Cardiac septum (tissue), 1 donor: ENCODE data around the gene PLSCR5. TPM values are rescaled to one million over a fixed set of nuclear protein-coding genes. Genes with fewer than 3 reads are reported as not detected.

Experiments used
- DNase-seq: peaks from one replicate; pipeline ENCODE4 v3.0.0-alpha.2; 2020; ENCODE audit warnings: low spot score
- intact Hi-C: fragments of 100-400 bp; cut with DNase I; formaldehyde crosslinking; loops from one replicate; pipeline ENCODE4 v1.14.0; 2022
- total RNA-seq: library from RNA; stranded (reverse); fragmentation: NEBNext Ultra II Directional; extraction: Animal tissue kit (Norgen Biotek cat#: 25700); gene quantifications from one replicate; pipeline ENCODE4 v1.2.1, GENCODE V29; 2021
- donor health status: DM: no; HTN: no; CAD: no.

Gene PLSCR5
- total RNA-seq, 1 donor from 2014 or later, result not detected

- intact Hi-C loops, result no loop called here
- no peak for DNase-seq
These were observed 14.6 kb downstream of the PLSCR5 start for GRCh38 chr3:146590521-146590920.

- DNase-seq, result no peak
- intact Hi-C loops, result no loop called here
These were observed 15.1 kb downstream of the PLSCR5 start for GRCh38 chr3:146589899-146590508.

GRCh38 chr3:146585156-146585555 is 20.0 kb downstream of the PLSCR5 start:
- intact Hi-C loops, result no loop called here
- no peak for DNase-seq

- intact Hi-C loops, result no loop called here
- no peak for DNase-seq
These were observed 23.1 kb downstream of the PLSCR5 start for GRCh38 chr3:146581951-146582467.

GRCh38 chr3:146581080-146581601 is 24.0 kb downstream of the PLSCR5 start:
- intact Hi-C loops, result no loop called here
- no peak for DNase-seq

GRCh38 chr3:146577662-146578061 is 27.5 kb downstream of the PLSCR5 start:
- no peak for DNase-seq
- intact Hi-C loops, result loop anchor here (5.0 to 10.0 kb wide), 3 partner anchors 245 to 513 kb away; no protein-coding TSS in a partner anchor

GRCh38 chr3:146575636-146576035 is 29.5 kb downstream of the PLSCR5 start:
- DNase-seq, result no peak
- intact Hi-C loops, result loop anchor here (5.0 to 10.0 kb wide), 3 partner anchors 243 to 511 kb away; no protein-coding TSS in a partner anchor

GRCh38 chr3:146574173-146574572 is 31.0 kb downstream of the PLSCR5 start:
- intact Hi-C loops, result loop anchor here (10.0 kb wide), 1 partner anchor 509 kb away; no protein-coding TSS in a partner anchor
- no peak for DNase-seq

GRCh38 chr3:146569314-146569713 is 35.8 kb downstream of the PLSCR5 start:
- intact Hi-C loops, result no loop called here
- DNase-seq, result no peak

GRCh38 chr3:146566138-146566537 is 39.0 kb downstream of the PLSCR5 start:
- DNase-seq, result no peak
- intact Hi-C loops, result no loop called here

GRCh38 chr3:146561879-146562278 is 43.3 kb downstream of the PLSCR5 start:
- DNase-seq, result no peak
- intact Hi-C loops, result no loop called here

- intact Hi-C loops, result no loop called here
- no peak for DNase-seq
These were observed 43.7 kb downstream of the PLSCR5 start for GRCh38 chr3:146561463-146561862.

- intact Hi-C loops, result no loop called here
- DNase-seq, result no peak
These were observed 44.5 kb downstream of the PLSCR5 start for GRCh38 chr3:146560678-146561077.

- DNase-seq, result no peak
- intact Hi-C loops, result no loop called here
These were observed 45.8 kb downstream of the PLSCR5 start for GRCh38 chr3:146559388-146559787.

- DNase-seq, result no peak
- intact Hi-C loops, result no loop called here
These were observed 46.4 kb downstream of the PLSCR5 start for GRCh38 chr3:146558781-146559180.

- intact Hi-C loops, result no loop called here
- DNase-seq, result no peak
These were observed 47.4 kb downstream of the PLSCR5 start for GRCh38 chr3:146557745-146558144.

- intact Hi-C loops, result no loop called here
These were observed 49.8 kb downstream of the PLSCR5 start for GRCh38 chr3:146555311-146555710.

GRCh38 chr3:146554151-146554760 is 50.9 kb downstream of the PLSCR5 start:
- intact Hi-C loops, result no loop called here
- no peak for DNase-seq

More at GRCh38 chr3:146555311-146555710, 49.8 kb downstream of the PLSCR5 start:
- no peak for DNase-seq

GRCh38 chr3:146550743-146551510 is 54.2 kb downstream of the PLSCR5 start:
- intact Hi-C loops, result no loop called here
- DNase-seq, result no peak

GRCh38 chr3:146550070-146550615 is 55.0 kb downstream of the PLSCR5 start:
- intact Hi-C loops, result no loop called here

More at GRCh38 chr3:146550070-146550615, 55.0 kb downstream of the PLSCR5 start:
- DNase-seq, result no peak
